HG03060 (cell line): Measurements from ENCODE around the gene ZNF362.
"Not testable (repeated sequence)": the region's sequence is repeated elsewhere in the genome, so short reads cannot be mapped to it uniquely, and the experiment has no call there.

Experiments used
- ATAC-seq: cut with Tn5 transposase; IDR thresholded peaks from one replicate; pipeline ENCODE4 v1.9.1; 2021; ENCODE audit warnings: low read depth, moderate number of reproducible peaks; ENCODE audit not compliant: unreplicated experiment

ZNF362 gene

GRCh38 chr1:33301273-33301984 lies 45.1 kb downstream of the ZNF362 start:
- ATAC-seq, result no peak

DNA sequence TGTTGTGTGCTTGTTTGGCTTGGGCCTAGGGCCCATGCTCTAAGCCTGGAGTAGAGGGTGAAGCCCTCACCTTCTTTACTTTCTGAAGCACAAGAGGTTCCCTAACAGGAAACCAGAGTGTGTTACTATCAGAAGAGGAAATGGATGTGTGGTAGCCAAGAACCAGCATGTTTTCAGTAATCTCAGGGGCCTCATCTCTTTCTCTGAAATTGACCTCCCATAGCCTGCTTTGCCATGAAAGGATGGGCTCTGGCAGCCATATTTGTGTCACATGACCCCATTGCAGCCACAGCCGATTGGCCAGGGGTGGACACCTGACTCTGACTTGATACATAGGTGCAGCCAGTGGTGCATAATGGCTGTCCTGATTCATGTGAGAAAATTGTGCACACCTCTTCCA lies 46.0 kb downstream of the ZNF362 start:
- ATAC-seq, result no peak

DNA sequence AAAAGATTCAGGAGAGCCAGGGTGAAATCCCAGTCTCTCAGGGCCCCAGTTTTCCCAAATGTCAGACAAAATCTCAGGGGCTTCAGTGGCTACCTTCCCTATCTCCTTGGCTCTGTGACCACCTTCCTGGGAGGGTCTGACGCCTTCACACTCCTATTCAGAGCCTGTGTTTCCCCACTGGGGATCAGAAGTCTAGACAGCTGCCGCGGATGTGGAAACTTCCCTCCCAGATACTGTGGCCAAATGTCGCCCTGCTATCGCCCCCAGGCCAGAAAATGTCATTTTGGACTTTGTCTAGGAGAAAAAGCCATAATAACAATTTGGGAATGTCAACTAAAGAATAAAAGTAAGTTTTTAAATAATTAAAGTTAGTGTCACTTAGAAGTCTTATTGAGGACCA lies 48.7 kb downstream of the ZNF362 start:
- ATAC-seq, result no peak

DNA sequence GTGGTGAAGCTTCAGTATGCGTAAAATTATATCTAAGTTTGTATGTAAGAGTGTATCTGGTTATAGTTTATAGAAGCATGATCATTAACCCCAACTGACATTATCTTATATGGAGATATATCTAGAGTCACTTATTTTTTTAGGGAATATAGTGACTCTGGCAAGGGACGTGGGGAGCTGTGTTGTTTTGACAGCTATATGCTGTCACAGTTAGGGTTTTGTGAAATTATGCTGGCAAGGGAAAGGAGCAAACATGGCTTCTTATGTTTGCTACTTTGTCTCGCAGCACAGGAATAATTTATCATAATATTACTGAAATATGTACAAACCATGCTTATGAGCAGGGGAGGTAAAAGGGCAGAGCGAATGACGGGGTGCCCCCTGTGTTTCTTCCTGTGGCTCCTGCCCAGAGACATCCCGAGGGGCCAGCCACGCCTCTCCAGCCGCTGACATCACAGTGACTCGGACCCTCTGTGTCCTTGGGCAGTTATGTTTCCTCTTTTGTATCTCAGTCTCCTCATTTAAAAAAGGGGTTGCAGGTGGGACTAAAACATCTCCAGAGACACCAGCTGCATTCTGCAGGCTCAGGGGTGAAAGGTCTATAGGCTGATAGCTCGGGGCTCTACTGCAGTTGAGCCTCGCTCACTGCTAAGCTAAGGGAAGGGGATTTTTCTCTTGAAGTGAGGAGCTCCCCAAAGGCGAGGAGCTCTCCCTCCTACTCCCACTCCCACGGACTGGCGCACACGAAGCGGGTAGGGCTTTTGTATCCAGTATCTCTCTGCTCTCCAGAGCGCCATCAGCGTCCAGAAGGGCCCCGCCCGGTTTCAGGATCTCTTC lies 49.7 kb downstream of the ZNF362 start:
- no peak for ATAC-seq

- ATAC-seq, result no peak
Measured at GRCh38 chr1:33306653-33307493, 50.6 kb downstream of the ZNF362 start.

- ATAC-seq, result no peak
Measured at GRCh38 chr1:33307494-33307864, 51.2 kb downstream of the ZNF362 start.

- ATAC-seq, result not testable (repeated sequence)
Measured at GRCh38 chr1:33309351-33309750, 53.1 kb downstream of the ZNF362 start.

GRCh38 chr1:33310702-33311101 lies 54.4 kb downstream of the ZNF362 start:
- ATAC-seq, result no peak

- no peak for ATAC-seq
Measured at GRCh38 chr1:33311706-33312412, 55.6 kb downstream of the ZNF362 start.

GRCh38 chr1:33312413-33312749 lies 56.1 kb downstream of the ZNF362 start:
- ATAC-seq, result no peak

GRCh38 chr1:33314416-33314815 lies 58.1 kb downstream of the ZNF362 start:
- no peak for ATAC-seq

DNA sequence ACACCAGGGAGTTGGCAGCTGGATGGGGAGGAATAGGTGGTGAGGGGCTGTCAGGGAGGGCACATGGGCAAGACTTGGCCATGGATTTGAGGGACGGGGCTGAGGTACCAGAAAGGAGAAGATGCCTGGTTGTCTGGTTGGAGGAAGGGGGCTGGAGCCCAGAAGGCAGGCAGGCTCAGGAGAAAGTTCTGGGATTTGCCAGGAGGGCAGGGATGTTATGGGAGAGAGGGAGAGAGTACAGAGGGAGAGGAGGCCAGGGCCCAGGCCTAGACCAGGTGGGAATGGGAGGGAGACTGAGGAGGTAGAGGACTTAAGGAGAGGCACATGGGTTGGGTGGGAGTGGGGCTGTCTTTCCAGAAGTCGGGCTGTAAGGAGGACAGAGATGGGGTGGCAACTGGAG lies 60.3 kb downstream of the ZNF362 start:
- ATAC-seq, result no peak

DNA sequence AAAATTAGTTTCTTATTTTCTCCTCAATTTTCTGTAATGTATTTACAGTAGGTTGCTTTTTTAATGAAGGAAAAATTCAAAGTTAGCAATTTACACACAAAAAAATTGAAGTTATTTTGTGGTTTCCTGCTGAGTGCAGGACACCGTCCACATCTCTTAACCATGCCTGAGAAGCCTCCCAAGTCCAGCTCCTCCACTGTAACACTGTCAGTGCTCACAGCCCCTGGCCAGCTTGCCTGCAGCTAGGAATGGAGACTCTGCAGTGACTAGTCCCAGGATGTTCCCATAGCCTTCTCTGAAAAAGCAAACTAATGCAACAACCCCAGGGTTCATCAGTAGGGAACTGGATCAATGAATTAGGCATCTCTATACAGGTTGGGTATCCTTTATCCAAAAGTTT lies 61.1 kb downstream of the ZNF362 start:
- no peak for ATAC-seq

DNA sequence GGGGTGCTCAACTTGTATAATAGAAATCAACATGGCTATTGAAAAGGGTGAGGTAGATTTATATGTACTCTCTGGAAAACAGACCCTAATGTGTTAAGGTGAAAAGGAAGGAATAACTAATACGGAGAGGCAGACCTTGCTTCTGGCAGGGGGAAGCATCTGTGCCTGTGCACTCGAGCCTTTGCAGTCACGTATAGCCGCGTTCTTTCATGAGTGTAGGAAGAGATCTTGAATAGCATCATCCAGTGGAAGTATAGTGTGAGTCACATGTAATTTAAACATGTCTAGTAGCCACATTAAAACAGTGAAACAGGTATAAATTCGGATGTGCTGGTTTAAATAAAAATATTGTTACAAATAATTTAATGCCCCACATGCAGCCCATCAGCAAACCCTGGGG lies 61.7 kb downstream of the ZNF362 start:
- ATAC-seq, result no peak

- ATAC-seq, result no peak
Measured at GRCh38 chr1:33319186-33319948, 63.1 kb downstream of the ZNF362 start.

- ATAC-seq, result no peak
Measured at GRCh38 chr1:33319949-33320618, 63.8 kb downstream of the ZNF362 start.

GRCh38 chr1:33320619-33321165 lies 64.4 kb downstream of the ZNF362 start, which contains the start of gene A3GALT2:
TSS of gene A3GALT2 (minus strand) at chr1:33321098. CDS start at chr1:33321098, 0 bp downstream.
- ATAC-seq, result no peak

DNA sequence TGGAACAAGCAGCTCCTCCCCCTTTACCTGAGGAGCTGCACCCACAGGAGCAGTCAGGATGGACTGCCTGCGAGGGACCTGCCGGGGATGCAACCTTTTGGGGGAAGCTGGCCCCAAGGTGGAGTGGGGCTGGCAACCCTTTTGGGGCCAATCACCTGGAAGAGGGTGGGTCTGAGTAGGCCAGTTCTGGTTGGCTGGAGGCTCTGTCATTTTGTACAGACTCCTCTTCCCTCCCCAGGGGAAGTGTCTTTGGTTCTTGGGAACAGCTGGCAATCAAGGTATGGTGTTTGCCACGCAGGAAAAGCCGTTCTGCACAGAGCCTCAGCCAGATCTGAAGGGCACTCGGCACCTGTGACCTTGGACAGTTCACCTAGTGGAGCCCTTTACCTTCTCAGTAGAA lies 64.9 kb downstream of the ZNF362 start:
- no peak for ATAC-seq

DNA sequence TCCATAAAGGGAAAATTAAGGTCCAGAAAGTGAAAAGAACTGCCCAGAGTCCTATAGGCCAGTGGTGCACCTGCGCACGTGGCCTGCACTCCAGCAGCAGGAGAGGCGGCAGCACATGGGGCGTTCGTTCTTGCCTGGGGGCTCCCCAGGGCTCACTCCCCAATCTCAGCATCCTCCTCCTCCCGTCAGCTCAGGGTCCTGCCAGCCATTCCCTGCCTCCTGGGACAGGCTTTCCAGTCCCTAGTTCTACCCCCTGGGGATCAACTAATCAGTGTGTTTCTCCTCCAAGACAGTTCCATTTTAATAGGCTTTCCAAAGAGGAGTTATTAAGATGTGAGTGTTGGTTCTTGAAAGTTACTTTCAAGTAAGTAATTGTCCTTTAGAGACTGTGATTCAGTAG lies 65.8 kb downstream of the ZNF362 start:
- no peak for ATAC-seq
